Measurements from ENCODE around the gene MAGI2.
A peak's percentile ranks its signal among the peaks of the same experiment; 100 is the strongest.

MAGI2 gene

GRCh38 chr7:78634093-78634492, 819.4 kb downstream of the MAGI2 start:
- no peak for FAIRE-seq
- TF ChIP-seq POU2F2 (IDR thresholded peaks at IDR 0.05; ENCODE audit: low read depth, low read length): no peak
- TF ChIP-seq POLR2A (IDR thresholded peaks at IDR 0.05; ENCODE audit: low read depth, low read length): no peak
- no peak for TF ChIP-seq SPI1 (IDR thresholded peaks at IDR 0.05; ENCODE audit: low read depth, low read length)
- no peak for TF ChIP-seq PAX5 (IDR thresholded peaks at IDR 0.05; ENCODE audit: insufficient read depth, low read length, severe bottlenecking)
- TF ChIP-seq TAF1 (IDR thresholded peaks at IDR 0.05; ENCODE audit: low read depth, low read length): no peak
- TF ChIP-seq POLR2AphosphoS5 (IDR thresholded peaks at IDR 0.05; ENCODE audit: low read depth, low read length): no peak
- DNase-seq (ENCODE audit: insufficient read length, low spot score): no peak

- FAIRE-seq: peak; percentile 69
- no peak for TF ChIP-seq TAF1 (IDR thresholded peaks at IDR 0.05; ENCODE audit: low read depth, low read length)
- no peak for TF ChIP-seq POU2F2 (IDR thresholded peaks at IDR 0.05; ENCODE audit: low read depth, low read length)
- TF ChIP-seq POLR2AphosphoS5 (IDR thresholded peaks at IDR 0.05; ENCODE audit: low read depth, low read length): no peak
- TF ChIP-seq PAX5 (IDR thresholded peaks at IDR 0.05; ENCODE audit: insufficient read depth, low read length, severe bottlenecking): no peak
- TF ChIP-seq POLR2A (IDR thresholded peaks at IDR 0.05; ENCODE audit: low read depth, low read length): no peak
- no peak for TF ChIP-seq SPI1 (IDR thresholded peaks at IDR 0.05; ENCODE audit: low read depth, low read length)
- DNase-seq (ENCODE audit: insufficient read length, low spot score): no peak
Observed at GRCh38 chr7:78620920-78621319, 832.5 kb downstream of the MAGI2 start.

- DNase-seq (ENCODE audit: insufficient read length, low spot score): no peak
- TF ChIP-seq POLR2A (IDR thresholded peaks at IDR 0.05; ENCODE audit: low read depth, low read length): no peak
- TF ChIP-seq POLR2AphosphoS5 (IDR thresholded peaks at IDR 0.05; ENCODE audit: low read depth, low read length): no peak
- no peak for TF ChIP-seq SPI1 (IDR thresholded peaks at IDR 0.05; ENCODE audit: low read depth, low read length)
- TF ChIP-seq PAX5 (IDR thresholded peaks at IDR 0.05; ENCODE audit: insufficient read depth, low read length, severe bottlenecking): no peak
- no peak for TF ChIP-seq TAF1 (IDR thresholded peaks at IDR 0.05; ENCODE audit: low read depth, low read length)
- TF ChIP-seq POU2F2 (IDR thresholded peaks at IDR 0.05; ENCODE audit: low read depth, low read length): no peak
- no peak for FAIRE-seq
Observed at GRCh38 chr7:78616539-78616938, 836.9 kb downstream of the MAGI2 start.

GRCh38 chr7:78609281-78609680, 844.2 kb downstream of the MAGI2 start:
- FAIRE-seq: no peak
- no peak for DNase-seq (ENCODE audit: insufficient read length, low spot score)
- TF ChIP-seq POLR2A (IDR thresholded peaks at IDR 0.05; ENCODE audit: low read depth, low read length) (no peak), TAF1 (IDR thresholded peaks at IDR 0.05; ENCODE audit: low read depth, low read length) (no peak), SPI1 (IDR thresholded peaks at IDR 0.05; ENCODE audit: low read depth, low read length) (no peak), POU2F2 (IDR thresholded peaks at IDR 0.05; ENCODE audit: low read depth, low read length) (no peak), PAX5 (IDR thresholded peaks at IDR 0.05; ENCODE audit: insufficient read depth, low read length, severe bottlenecking) (no peak), POLR2AphosphoS5 (IDR thresholded peaks at IDR 0.05; ENCODE audit: low read depth, low read length) (no peak)

- peak; percentile 16 for FAIRE-seq
- no peak for TF ChIP-seq POU2F2 (IDR thresholded peaks at IDR 0.05; ENCODE audit: low read depth, low read length)
- TF ChIP-seq SPI1 (IDR thresholded peaks at IDR 0.05; ENCODE audit: low read depth, low read length): no peak
- TF ChIP-seq TAF1 (IDR thresholded peaks at IDR 0.05; ENCODE audit: low read depth, low read length): no peak
- TF ChIP-seq PAX5 (IDR thresholded peaks at IDR 0.05; ENCODE audit: insufficient read depth, low read length, severe bottlenecking): no peak
- no peak for TF ChIP-seq POLR2AphosphoS5 (IDR thresholded peaks at IDR 0.05; ENCODE audit: low read depth, low read length)
- TF ChIP-seq POLR2A (IDR thresholded peaks at IDR 0.05; ENCODE audit: low read depth, low read length): no peak
- DNase-seq (ENCODE audit: insufficient read length, low spot score): peak; percentile 6
Observed at GRCh38 chr7:78607099-78607498, 846.4 kb downstream of the MAGI2 start.

- DNase-seq (ENCODE audit: insufficient read length, low spot score) (no peak), FAIRE-seq (no peak)
- no peak for TF ChIP-seq POLR2AphosphoS5 (IDR thresholded peaks at IDR 0.05; ENCODE audit: low read depth, low read length)
- no peak for TF ChIP-seq PAX5 (IDR thresholded peaks at IDR 0.05; ENCODE audit: insufficient read depth, low read length, severe bottlenecking)
- TF ChIP-seq POLR2A (IDR thresholded peaks at IDR 0.05; ENCODE audit: low read depth, low read length): no peak
- no peak for TF ChIP-seq SPI1 (IDR thresholded peaks at IDR 0.05; ENCODE audit: low read depth, low read length)
- no peak for TF ChIP-seq TAF1 (IDR thresholded peaks at IDR 0.05; ENCODE audit: low read depth, low read length)
- TF ChIP-seq POU2F2 (IDR thresholded peaks at IDR 0.05; ENCODE audit: low read depth, low read length): no peak
Observed at GRCh38 chr7:78605119-78605518, 848.3 kb downstream of the MAGI2 start.

- FAIRE-seq (no peak), DNase-seq (ENCODE audit: insufficient read length, low spot score) (no peak)
- no peak for TF ChIP-seq SPI1 (IDR thresholded peaks at IDR 0.05; ENCODE audit: low read depth, low read length)
- no peak for TF ChIP-seq POU2F2 (IDR thresholded peaks at IDR 0.05; ENCODE audit: low read depth, low read length)
Observed at GRCh38 chr7:78601728-78602127, 851.7 kb downstream of the MAGI2 start.

- TF ChIP-seq POU2F2 (IDR thresholded peaks at IDR 0.05; ENCODE audit: low read depth, low read length): no peak
- no peak for TF ChIP-seq POLR2A (IDR thresholded peaks at IDR 0.05; ENCODE audit: low read depth, low read length)
- no peak for TF ChIP-seq POLR2AphosphoS5 (IDR thresholded peaks at IDR 0.05; ENCODE audit: low read depth, low read length)
- TF ChIP-seq TAF1 (IDR thresholded peaks at IDR 0.05; ENCODE audit: low read depth, low read length): no peak
- no peak for TF ChIP-seq PAX5 (IDR thresholded peaks at IDR 0.05; ENCODE audit: insufficient read depth, low read length, severe bottlenecking)
- TF ChIP-seq SPI1 (IDR thresholded peaks at IDR 0.05; ENCODE audit: low read depth, low read length): no peak
- FAIRE-seq: no peak
Observed at GRCh38 chr7:78594156-78594555, 859.3 kb downstream of the MAGI2 start.

GRCh38 chr7:78588393-78588792, 865.1 kb downstream of the MAGI2 start:
- TF ChIP-seq PAX5 (IDR thresholded peaks at IDR 0.05; ENCODE audit: insufficient read depth, low read length, severe bottlenecking): no peak
- TF ChIP-seq TAF1 (IDR thresholded peaks at IDR 0.05; ENCODE audit: low read depth, low read length): no peak
- TF ChIP-seq SPI1 (IDR thresholded peaks at IDR 0.05; ENCODE audit: low read depth, low read length): no peak
- TF ChIP-seq POLR2A (IDR thresholded peaks at IDR 0.05; ENCODE audit: low read depth, low read length): no peak
- TF ChIP-seq POLR2AphosphoS5 (IDR thresholded peaks at IDR 0.05; ENCODE audit: low read depth, low read length): no peak
- no peak for TF ChIP-seq POU2F2 (IDR thresholded peaks at IDR 0.05; ENCODE audit: low read depth, low read length)
- DNase-seq (ENCODE audit: insufficient read length, low spot score) (no peak), FAIRE-seq (no peak)

More at GRCh38 chr7:78594156-78594555, 859.3 kb downstream of the MAGI2 start:
- no peak for DNase-seq (ENCODE audit: insufficient read length, low spot score)

- FAIRE-seq: no peak
Observed at GRCh38 chr7:78587443-78588044, 865.9 kb downstream of the MAGI2 start.

More at GRCh38 chr7:78587443-78588044, 865.9 kb downstream of the MAGI2 start:
- TF ChIP-seq POLR2AphosphoS5 (IDR thresholded peaks at IDR 0.05; ENCODE audit: low read depth, low read length) (no peak), POU2F2 (IDR thresholded peaks at IDR 0.05; ENCODE audit: low read depth, low read length) (no peak), POLR2A (IDR thresholded peaks at IDR 0.05; ENCODE audit: low read depth, low read length) (no peak), SPI1 (IDR thresholded peaks at IDR 0.05; ENCODE audit: low read depth, low read length) (no peak), TAF1 (IDR thresholded peaks at IDR 0.05; ENCODE audit: low read depth, low read length) (no peak), PAX5 (IDR thresholded peaks at IDR 0.05; ENCODE audit: insufficient read depth, low read length, severe bottlenecking) (no peak)
- DNase-seq (ENCODE audit: insufficient read length, low spot score): no peak

Measured in GM12891 (cell line).